Lower leg skin (tissue), 4 donors: ENCODE measurements around the gene C8G. TPM values are rescaled to one million over a fixed set of nuclear protein-coding genes. Genes with fewer than 3 reads are reported as not detected.

Source experiments
- DNase-seq, 2 donors: peaks; one replicate each; pipeline ENCODE4 v3.0.0-alpha.2; 2019; ENCODE audit warnings: low spot score in 2 of 2
- H3K4me3 ChIP-seq: fragments of 200-600 bp; sonication (generic); 2 replicates; pipeline ENCODE4 v1.5.1; 2017; ENCODE audit warnings: mild to moderate bottlenecking, low read depth; ENCODE audit not compliant: poor library complexity, severe bottlenecking
- CTCF ChIP-seq, 3 donors: fragments of 450-650 bp; IDR thresholded peaks; one replicate each; pipeline ENCODE4 v1.5.1; 2016; ENCODE audit warnings: antibody characterized with exemption in 3 of 3, mild to moderate bottlenecking in 3 of 3, moderate library complexity in 2 of 3
- POLR2A ChIP-seq, 2 donors: fragments of 450-650 bp; IDR thresholded peaks; one replicate each; pipeline ENCODE4 v1.6.1; 2016 to 2017; ENCODE audit warnings: antibody characterized with exemption in 2 of 2, mild to moderate bottlenecking in 1 of 2, moderate library complexity in 1 of 2
- WGBS, 2 donors: methylation state at CpG; one replicate each; pipeline ENCODE4 v1.1.5; 2018; 5-methylcytosine and 5-hydroxymethylcytosine counted together
- intact Hi-C: fragments of 100-400 bp; cut with DNase I; formaldehyde crosslinking; loops from one replicate; pipeline ENCODE4 v1.15.0; 2023; ENCODE audit warnings: low total_unique reads
- total RNA-seq, 4 donors: library from RNA; depleted of rRNA; stranded (reverse); fragments of >200 nt; gene quantifications; one replicate each; pipeline ENCODE4 v1.1.0, GENCODE V29; 2016

The C8G gene
- total RNA-seq, 4 donors from 2014 or later: not detected

GRCh38 chr9:136951541-136952320 lies 6.7 kb downstream of the C8G start, which contains the start of gene LCN12:
Gene LCN12 (plus strand): TSS chr9:136952273. CDS start chr9:136952328, 55 bp downstream.
- 78 to 85% methylated on average over 9 to 14 of the region's 14 CpGs for WGBS, 2 donors
- TF ChIP-seq CTCF (IDR thresholded peaks at IDR 0.05) (no peak), POLR2A (IDR thresholded peaks at IDR 0.05) (no peak)
- no peak for DNase-seq
- intact Hi-C loops: no loop called here
- H3K4me3 ChIP-seq: no peak within 1 kb of the TSS

DNA sequence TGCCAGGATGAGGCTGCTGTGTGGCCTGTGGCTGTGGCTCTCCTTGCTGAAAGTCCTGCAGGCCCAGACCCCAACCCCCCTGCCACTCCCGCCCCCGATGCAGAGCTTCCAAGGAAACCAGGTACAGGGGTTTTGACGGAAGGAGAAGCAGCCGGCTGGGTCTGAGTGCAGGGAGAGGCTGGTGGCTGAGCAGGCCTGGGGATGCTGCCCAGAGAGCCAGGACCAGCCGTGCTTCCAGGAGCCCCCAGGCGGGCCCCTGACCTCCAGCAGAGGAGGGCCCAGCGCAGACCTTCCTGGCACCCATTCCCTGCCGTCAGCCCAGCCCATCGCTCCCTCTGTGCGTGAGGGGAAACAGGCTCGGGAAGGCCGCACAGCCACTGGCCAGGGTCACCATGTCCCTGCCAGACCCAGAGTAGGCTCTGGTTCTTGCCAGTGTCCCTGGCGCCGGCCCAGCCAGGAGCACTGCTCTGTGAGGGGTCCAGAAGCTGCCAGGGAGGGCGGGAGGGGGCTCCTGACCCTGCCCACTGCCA lies 7.3 kb downstream of the C8G start:
- intact Hi-C loops: no loop called here

DNA sequence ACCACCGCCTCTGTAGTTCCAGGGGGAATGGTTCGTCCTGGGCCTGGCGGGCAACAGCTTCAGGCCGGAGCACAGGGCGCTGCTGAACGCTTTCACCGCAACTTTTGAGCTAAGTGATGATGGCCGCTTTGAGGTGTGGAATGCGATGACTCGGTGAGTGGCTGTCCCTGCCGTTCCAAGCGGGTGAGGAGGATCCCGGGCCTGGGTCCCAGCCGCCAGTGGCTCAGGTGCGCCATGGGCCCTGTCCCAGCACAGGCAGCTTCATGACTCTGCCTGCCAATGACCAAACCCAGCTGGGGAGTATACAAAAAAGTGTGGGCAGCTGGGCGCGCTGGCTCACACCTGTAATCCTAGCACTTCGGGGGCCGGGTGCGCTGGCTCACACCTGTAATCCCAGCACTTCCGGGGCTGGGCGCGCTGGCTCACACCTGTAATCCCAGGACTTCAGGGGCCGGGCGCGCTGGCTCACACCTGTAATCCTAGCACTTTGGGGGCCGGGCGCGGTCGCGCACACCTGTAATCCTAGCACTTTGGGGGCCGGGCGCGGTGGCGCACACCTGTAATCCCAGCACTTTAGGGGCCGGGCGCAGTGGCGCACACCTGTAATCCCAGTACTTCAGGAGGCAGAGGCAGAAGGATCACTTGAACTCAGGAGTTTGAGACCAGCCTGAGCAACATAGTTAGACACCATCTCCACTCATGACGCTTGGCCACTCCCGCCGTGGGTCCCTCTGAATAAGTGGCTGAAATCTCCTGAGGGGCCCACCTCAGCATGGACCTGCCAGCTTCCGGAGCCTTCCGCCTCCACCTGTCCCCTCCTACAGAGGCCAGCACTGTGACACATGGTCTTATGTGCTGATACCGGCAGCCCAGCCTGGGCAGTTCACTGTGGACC lies 8.1 kb downstream of the C8G start:
- intact Hi-C loops: no loop called here
- WGBS, 2 donors: 89% methylated on average over 43 of the region's 44 CpGs
- no peak for DNase-seq
- TF ChIP-seq POLR2A (IDR thresholded peaks at IDR 0.05) (no peak), CTCF (IDR thresholded peaks at IDR 0.05) (no peak)
- H3K4me3 ChIP-seq: no peak overlapping the region

More for the DNA sequence above, 7.3 kb downstream of the C8G start:
- 78 to 80% methylated on average over 4 to 14 of the region's 15 CpGs for WGBS, 2 donors
- TF ChIP-seq CTCF (IDR thresholded peaks at IDR 0.05) (no peak), POLR2A (IDR thresholded peaks at IDR 0.05) (no peak)
- DNase-seq: no peak
- no peak overlapping the region for H3K4me3 ChIP-seq

DNA sequence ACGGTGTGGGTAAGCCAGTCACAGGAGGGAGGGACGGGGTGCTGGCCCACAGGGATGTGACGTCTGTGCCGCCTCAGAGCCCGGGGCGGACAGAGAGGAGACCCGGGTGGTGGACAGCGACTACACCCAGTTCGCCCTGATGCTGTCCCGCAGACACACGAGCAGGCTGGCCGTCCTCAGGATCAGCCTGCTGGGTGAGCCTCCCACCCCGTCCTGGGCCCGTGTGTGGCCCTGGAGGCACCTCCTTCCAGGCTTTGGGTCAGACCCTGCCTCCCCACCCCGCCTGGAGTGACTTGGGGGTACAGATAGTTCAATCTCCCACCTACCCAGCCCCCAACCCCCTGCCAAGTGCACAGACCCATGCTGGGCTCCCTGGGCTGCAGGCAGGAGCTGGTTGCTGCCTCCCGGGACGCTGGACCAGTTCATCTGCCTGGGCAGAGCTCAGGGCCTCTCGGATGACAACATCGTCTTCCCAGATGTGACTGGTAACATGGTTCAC lies 8.8 kb downstream of the C8G start:
- WGBS, 2 donors: 80 to 82% methylated on average over 9 to 17 of the region's 19 CpGs
- no peak for DNase-seq
- TF ChIP-seq CTCF (IDR thresholded peaks at IDR 0.05) (no peak), POLR2A (IDR thresholded peaks at IDR 0.05) (no peak)
- H3K4me3 ChIP-seq: no peak overlapping the region
- intact Hi-C loops: no loop called here

DNA sequence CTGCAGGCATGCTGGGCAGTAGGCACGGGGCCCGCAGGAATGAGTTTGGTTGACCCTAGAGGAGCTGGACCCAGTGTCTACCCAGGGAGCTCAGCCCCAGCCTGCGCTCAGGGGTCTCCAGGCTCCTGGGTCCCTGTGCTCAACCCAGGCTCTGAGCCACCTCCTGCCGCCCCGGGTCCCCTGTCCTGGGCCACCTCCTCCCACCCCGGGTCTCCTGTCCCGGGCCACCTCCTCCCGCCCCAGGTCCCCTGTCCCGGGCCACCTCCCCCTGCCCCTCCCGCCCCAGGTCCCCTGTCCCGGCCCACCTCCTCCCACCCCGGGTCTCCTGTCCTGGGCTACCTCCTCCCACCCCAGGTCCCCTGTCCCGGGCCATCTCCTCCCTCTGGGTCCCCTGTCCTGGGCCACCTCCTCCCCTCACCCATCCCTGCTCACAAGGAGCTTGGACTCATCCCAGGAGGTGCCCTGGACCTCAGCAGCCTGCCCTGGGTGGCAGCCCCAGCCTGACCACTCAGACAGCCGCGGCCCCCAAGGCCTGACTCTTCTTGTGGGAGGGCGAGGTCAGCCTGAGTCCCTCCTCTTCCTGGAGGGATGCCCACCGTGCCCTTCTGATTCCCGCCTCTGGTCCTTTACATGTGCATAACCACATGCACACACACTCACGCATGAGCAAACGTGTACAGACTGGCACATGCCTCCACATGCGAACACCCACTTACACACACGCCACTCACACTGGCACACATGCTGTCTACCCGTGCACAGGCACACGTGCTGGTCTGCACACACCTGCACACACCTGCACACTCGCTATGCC lies 9.4 kb downstream of the C8G start:
- no peak overlapping the region for H3K4me3 ChIP-seq
- 82 to 84% methylated on average over 22 to 24 of the region's 25 CpGs for WGBS, 2 donors
- no peak for DNase-seq
- no peak for TF ChIP-seq CTCF (IDR thresholded peaks at IDR 0.05)
- no peak for TF ChIP-seq POLR2A (IDR thresholded peaks at IDR 0.05)
- intact Hi-C loops: no loop called here
